ENCODE measurements around the gene EEF2.

- no peak for TF ChIP-seq CTCF (conservative IDR thresholded peaks at IDR 0.05; ENCODE audit: low read depth, low read length)
- no peak for TF ChIP-seq EZH2 (IDR thresholded peaks at IDR 0.05; ENCODE audit: borderline replicate concordance, low read depth, low read length, poor library complexity, severe bottlenecking)
Measured at GRCh38 chr19:4012092-4012974, 27.1 kb upstream of the EEF2 start.

Data from A673 (cell line).